ENCODE results near the gene SHISA7.

SHISA7 gene

DNA sequence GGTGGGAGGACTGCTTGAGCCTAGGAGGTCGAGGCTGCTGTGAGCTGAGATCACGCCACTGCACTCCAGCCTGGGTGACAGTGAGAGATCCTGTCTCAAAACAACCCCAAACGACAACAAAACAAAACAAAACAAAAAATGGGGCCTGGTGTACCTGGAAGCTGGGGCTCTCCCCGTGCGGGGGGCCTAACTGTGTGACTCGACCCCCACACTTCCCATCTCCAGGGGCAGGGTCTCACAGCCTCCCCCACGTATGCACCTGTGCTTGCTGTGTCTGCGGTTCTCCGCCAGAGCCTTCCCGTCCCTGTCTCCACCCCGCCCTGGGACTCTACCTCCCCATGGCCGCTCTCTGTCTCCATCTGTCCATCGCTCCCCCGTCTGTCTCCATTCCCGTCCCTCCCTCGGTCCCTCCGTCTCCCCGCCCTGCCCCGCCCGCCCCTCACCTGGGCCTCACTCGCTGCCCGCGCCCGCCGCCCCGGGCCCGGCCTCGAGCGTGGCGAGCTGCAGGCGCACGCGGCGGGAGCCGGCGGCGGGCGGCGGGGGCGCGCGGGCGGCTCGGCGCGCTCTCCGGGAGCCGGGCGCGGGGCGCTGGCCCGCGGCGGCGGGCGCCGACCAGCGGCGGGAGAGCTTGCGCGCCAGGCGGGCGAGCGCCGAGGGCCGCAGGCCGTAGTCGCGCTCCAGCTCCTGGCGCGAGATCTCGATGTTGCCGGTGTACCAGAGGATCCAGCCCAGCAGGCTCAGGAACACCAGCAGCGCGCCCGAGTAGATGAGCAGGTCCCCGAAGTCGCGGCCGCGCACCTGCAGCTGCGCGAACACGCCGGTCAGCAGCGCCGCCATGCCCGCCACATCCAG is 59.6 kb downstream of the SHISA7 start:
- TF ChIP-seq POLR2A (IDR thresholded peaks at IDR 0.05; ENCODE audit: low read length) (peak; percentile 22), GATA1 (IDR thresholded peaks at IDR 0.05; ENCODE audit: low read depth, low read length) (no peak)
- peak; percentile 72 to 76 for DNase-seq

- TF ChIP-seq GATA1 (IDR thresholded peaks at IDR 0.05; ENCODE audit: low read depth, low read length) (no peak), POLR2A (IDR thresholded peaks at IDR 0.05; ENCODE audit: low read length) (no peak)
- no peak for DNase-seq
Observed at GRCh38 chr19:55382522-55383054, 60.5 kb downstream of the SHISA7 start.

DNA sequence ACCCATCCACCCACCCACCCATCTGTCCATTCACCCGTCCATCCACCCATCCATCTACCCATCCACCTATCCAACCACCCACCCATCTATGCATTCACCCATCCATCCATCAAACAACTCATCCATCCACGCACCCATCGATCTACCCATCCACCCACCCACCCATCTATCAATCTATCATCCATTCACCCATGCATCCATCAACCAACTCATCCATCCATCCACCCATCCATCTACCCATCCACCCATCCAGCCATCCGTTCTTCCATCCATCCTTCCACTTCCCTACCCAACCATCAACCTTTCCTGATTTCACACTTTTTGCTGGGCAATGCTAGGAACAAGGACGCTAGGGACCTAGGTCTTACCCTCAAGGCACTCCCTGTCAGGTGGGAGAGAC is 61.1 kb downstream of the SHISA7 start:
- TF ChIP-seq POLR2A (IDR thresholded peaks at IDR 0.05; ENCODE audit: low read length) = no peak
- no peak for TF ChIP-seq GATA1 (IDR thresholded peaks at IDR 0.05; ENCODE audit: low read depth, low read length)

GRCh38 chr19:55379174-55379573 is 63.9 kb downstream of the SHISA7 start:
- no peak for DNase-seq
- TF ChIP-seq GATA1 (IDR thresholded peaks at IDR 0.05; ENCODE audit: low read depth, low read length) = no peak
- TF ChIP-seq POLR2A (IDR thresholded peaks at IDR 0.05; ENCODE audit: low read length) = no peak

More for the DNA sequence above, 61.1 kb downstream of the SHISA7 start:
- DNase-seq = no peak
